Common myeloid progenitor, CD34-positive (primary cell): Measurements from ENCODE around the gene EPB41L2.
"Not testable (repeated sequence)": the region's sequence is repeated elsewhere in the genome, so short reads cannot be mapped to it uniquely, and the experiment has no call there.

ENCODE experiments used
- CTCF ChIA-PET: fragments of 350-600 bp; sonication (Branson Sonifier 250); formaldehyde crosslinking; loops from one replicate; lab custom pipeline; 2021; ENCODE audit warnings: antibody characterized with exemption; lab: Charles Lee
- POLR2A ChIA-PET: fragments of 350-600 bp; sonication (Branson Sonifier 250); formaldehyde crosslinking; loops from one replicate; lab custom pipeline; 2021; ENCODE audit warnings: antibody characterized with exemption; lab: Charles Lee
- DNase-seq, 3 donors: peaks; one replicate each; pipeline versions ENCODE4 v3.0.0 to v3.0.0-alpha.2; 2013
- H3K27ac ChIP-seq, 2 experiments: 1 replicate in 1 of 2; 2 replicates in 1 of 2; pipeline ENCODE4 v1.7.0; 2013; ENCODE audit warnings: inconsistent platforms in 2 of 2, low read length in 2 of 2, mild to moderate bottlenecking in 2 of 2, low read depth in 1 of 2, moderate library complexity in 1 of 2; ENCODE audit not compliant: severe bottlenecking in 2 of 2, insufficient read depth in 1 of 2, poor library complexity in 1 of 2
- H3K27me3 ChIP-seq, 5 experiments: replicated peaks in 2 of 5; 1 replicate in 3 of 5; 2 replicates in 2 of 5; pipeline versions ENCODE4 v1.6.1 to v1.7.0; 2013; ENCODE audit warnings: low read length in 4 of 5, mild to moderate bottlenecking in 2 of 5, moderate library complexity in 2 of 5, inconsistent platforms in 1 of 5; ENCODE audit not compliant: insufficient read depth in 5 of 5, control insufficient read depth in 4 of 5
- H3K36me3 ChIP-seq, 4 experiments: 1 replicate in 2 of 4; 2 replicates in 2 of 4; pipeline versions ENCODE4 v1.6.1 to v1.7.0; 2013; ENCODE audit warnings: low read length in 3 of 4, control low read depth in 1 of 4, mild to moderate bottlenecking in 1 of 4; ENCODE audit not compliant: control insufficient read depth in 4 of 4, insufficient read depth in 4 of 4
- H3K4me1 ChIP-seq, 4 experiments: 1 replicate in 3 of 4; 2 replicates in 1 of 4; pipeline versions ENCODE4 v1.6.1 to v1.7.1; 2013; ENCODE audit warnings: low read length in 3 of 4, mild to moderate bottlenecking in 3 of 4, control low read depth in 1 of 4, inconsistent platforms in 1 of 4, moderate library complexity in 1 of 4; ENCODE audit not compliant: control insufficient read depth in 4 of 4, insufficient read depth in 4 of 4; ENCODE audit errors: control extremely low read depth in 1 of 4
- H3K4me3 ChIP-seq, 7 experiments: 1 replicate in 4 of 7; 2 replicates in 3 of 7; pipeline versions ENCODE4 v1.5.1 to v1.7.0; 2013; ENCODE audit warnings: mild to moderate bottlenecking in 7 of 7, low read length in 6 of 7, moderate library complexity in 6 of 7, inconsistent platforms in 2 of 7, low read depth in 2 of 7, control low read depth in 1 of 7; ENCODE audit not compliant: insufficient read depth in 4 of 7, control insufficient read depth in 1 of 7; ENCODE audit errors: extremely low read depth in 1 of 7
- H3K9me3 ChIP-seq, 5 experiments: 1 replicate in 4 of 5; 2 replicates in 1 of 5; pipeline versions ENCODE4 v1.6.1 to v1.7.1; 2013; ENCODE audit warnings: low read length in 4 of 5, mild to moderate bottlenecking in 2 of 5, inconsistent platforms in 1 of 5, low read depth in 1 of 5, moderate library complexity in 1 of 5; ENCODE audit not compliant: control insufficient read depth in 4 of 5, insufficient read depth in 2 of 5; ENCODE audit errors: control extremely low read depth in 1 of 5
- WGBS: methylation state at CpG from one replicate; pipeline ENCODE4 v1.1.5; 2013; ENCODE audit not compliant: insufficient coverage; 5-methylcytosine and 5-hydroxymethylcytosine counted together

Gene EPB41L2

GRCh38 chr6:131015630-131016263, 47.3 kb downstream of the EPB41L2 start:
- H3K9me3 ChIP-seq: no peaks in the 10 kb centered on the region
- ChIA-PET POLR2A (no interaction called here), CTCF (interaction anchor here (1.6 kb wide), 1 partner anchor 8 kb away, joined by 3 read pairs; no protein-coding TSS in a partner anchor)
- DNase-seq: no peak
- 90% methylated on average over 2 of the region's 3 CpGs for WGBS
- H3K27me3 ChIP-seq: no peaks in the 10 kb centered on the region
- no peaks in the 10 kb centered on the region for H3K36me3 ChIP-seq
- H3K27ac ChIP-seq: no peak overlapping the region
- no peak overlapping the region for H3K4me3 ChIP-seq
- H3K4me1 ChIP-seq: peaks cover 0 to 10% (median 3%) of the 10 kb centered on the region in 4 experiments

GRCh38 chr6:131015025-131015591, 47.9 kb downstream of the EPB41L2 start:
- Histone ChIP-seq H3K27ac (no peak overlapping the region), H3K9me3 (no peaks in the 10 kb centered on the region), H3K27me3 (no peaks in the 10 kb centered on the region), H3K4me3 (no peak overlapping the region), H3K4me1 (peaks cover 0 to 10% (median 3%) of the 10 kb centered on the region in 4 experiments), H3K36me3 (no peaks in the 10 kb centered on the region)
- POLR2A ChIA-PET: no interaction called here
- CTCF ChIA-PET: no interaction called here
- DNase-seq: peak in 1 of 3 donors; percentile 21
- WGBS: 47% methylated on average over 3 of the region's 4 CpGs

GRCh38 chr6:131014080-131014776, 48.8 kb downstream of the EPB41L2 start:
- H3K4me3 ChIP-seq: no peak overlapping the region
- no peaks in the 10 kb centered on the region for H3K27me3 ChIP-seq
- ChIA-PET POLR2A (no interaction called here), CTCF (interaction anchor here (0.7 to 1.1 kb wide), 3 partner anchors 16 to 435 kb away, joined by 3 read pairs; no protein-coding TSS in a partner anchor)
- peak in 1 of 3 donors; percentile 11 for DNase-seq
- H3K9me3 ChIP-seq: no peaks in the 10 kb centered on the region
- WGBS: no CpG with 5 or more reads among the region's 5 CpGs
- H3K27ac ChIP-seq: no peak overlapping the region
- no peaks in the 10 kb centered on the region for H3K36me3 ChIP-seq
- peaks cover 0 to 10% (median 3%) of the 10 kb centered on the region in 4 experiments for H3K4me1 ChIP-seq

- H3K4me3 ChIP-seq: peak overlapping the region in 3 of 7 experiments; percentile 32 to 62 (median 53)
- H3K9me3 ChIP-seq: peaks cover 0 to 6% (median 0%) of the 10 kb centered on the region in 5 experiments
- H3K27me3 ChIP-seq: no peaks in the 10 kb centered on the region
- peak overlapping the region in 1 of 2 experiments; percentile 21 for H3K27ac ChIP-seq
- CTCF ChIA-PET: interaction anchor here (0.7 to 1.1 kb wide), 3 partner anchors 15 to 434 kb away, joined by 3 read pairs; no protein-coding TSS in a partner anchor
- POLR2A ChIA-PET: no interaction called here
- peaks cover 0 to 10% (median 3%) of the 10 kb centered on the region in 4 experiments for H3K4me1 ChIP-seq
- WGBS: 25% methylated on average over 2 of the region's 2 CpGs
- no peaks in the 10 kb centered on the region for H3K36me3 ChIP-seq
- peak in 2 of 3 donors; percentile 12 to 43 for DNase-seq
These were observed 49.5 kb downstream of the EPB41L2 start for GRCh38 chr6:131013495-131013894.

- Histone ChIP-seq H3K4me3 (no peak overlapping the region), H3K27me3 (no peaks in the 10 kb centered on the region), H3K9me3 (peaks cover 0 to 23% (median 10%) of the 10 kb centered on the region in 5 experiments), H3K4me1 (peaks cover 0 to 10% (median 3%) of the 10 kb centered on the region in 4 experiments), H3K36me3 (no peaks in the 10 kb centered on the region), H3K27ac (no peak overlapping the region)
- ChIA-PET POLR2A (no interaction called here), CTCF (interaction anchor here (1.5 kb wide), 1 partner anchor 125 kb away, joined by 3 read pairs; no protein-coding TSS in a partner anchor)
- DNase-seq: no peak
- WGBS: 100% methylated on average over 1 of the region's 2 CpGs
These were observed 53.3 kb downstream of the EPB41L2 start for GRCh38 chr6:131009790-131010189.

- H3K27me3 ChIP-seq, H3K4me1 ChIP-seq, H3K27ac ChIP-seq, H3K4me3 ChIP-seq, POLR2A ChIA-PET, H3K36me3 ChIP-seq, DNase-seq: not testable (repeated sequence)
- no CpG with 5 or more reads among the region's 2 CpGs for WGBS
- CTCF ChIA-PET: interaction anchor here (0.6 to 1.5 kb wide), 2 partner anchors 124 to 168 kb away, joined by 3 read pairs; no protein-coding TSS in a partner anchor
- peaks cover 0 to 23% (median 10%) of the 10 kb centered on the region in 5 experiments for H3K9me3 ChIP-seq
These were observed 54.1 kb downstream of the EPB41L2 start for GRCh38 chr6:131008965-131009364.
